GM18519 (cell line): ENCODE measurements around the gene XYLT1.

Source experiments
- ATAC-seq: cut with Tn5 transposase; IDR thresholded peaks from one replicate; pipeline ENCODE4 v1.9.1; 2021; ENCODE audit warnings: mild to moderate bottlenecking, moderate library complexity; ENCODE audit not compliant: unreplicated experiment, low FRiP score

The XYLT1 gene

GRCh38 chr16:17377360-17378324, 93.1 kb downstream of the XYLT1 start:
- no peak for ATAC-seq

GRCh38 chr16:17375461-17376304, 95.1 kb downstream of the XYLT1 start:
- ATAC-seq: no peak

GRCh38 chr16:17374668-17375255, 96.0 kb downstream of the XYLT1 start:
- ATAC-seq: no peak

GRCh38 chr16:17373533-17373932, 97.2 kb downstream of the XYLT1 start:
- ATAC-seq: no peak

- ATAC-seq: no peak
Observed at GRCh38 chr16:17372386-17372785, 98.4 kb downstream of the XYLT1 start.

GRCh38 chr16:17371299-17371698, 99.5 kb downstream of the XYLT1 start:
- ATAC-seq: no peak

GRCh38 chr16:17370731-17371285, 100.0 kb downstream of the XYLT1 start:
- no peak for ATAC-seq

- no peak for ATAC-seq
Observed at GRCh38 chr16:17370223-17370707, 100.5 kb downstream of the XYLT1 start.

- peak; percentile 38 for ATAC-seq
Observed at GRCh38 chr16:17369421-17370222, 101.1 kb downstream of the XYLT1 start.

- no peak for ATAC-seq
Observed at GRCh38 chr16:17368951-17369350, 101.8 kb downstream of the XYLT1 start.

- no peak for ATAC-seq
Observed at GRCh38 chr16:17368446-17368845, 102.3 kb downstream of the XYLT1 start.

- no peak for ATAC-seq
Observed at GRCh38 chr16:17367923-17368322, 102.8 kb downstream of the XYLT1 start.

GRCh38 chr16:17367036-17367435, 103.7 kb downstream of the XYLT1 start:
- no peak for ATAC-seq

- no peak for ATAC-seq
Observed at GRCh38 chr16:17366299-17366961, 104.3 kb downstream of the XYLT1 start.

GRCh38 chr16:17365591-17366298, 105.0 kb downstream of the XYLT1 start:
- ATAC-seq: no peak

- ATAC-seq: no peak
Observed at GRCh38 chr16:17365211-17365541, 105.6 kb downstream of the XYLT1 start.

- no peak for ATAC-seq
Observed at GRCh38 chr16:17364319-17365210, 106.2 kb downstream of the XYLT1 start.

- no peak for ATAC-seq
Observed at GRCh38 chr16:17362946-17363345, 107.8 kb downstream of the XYLT1 start.
